Neuronal stem cell (in vitro differentiated cells): ENCODE measurements around the gene SYCP1.
A peak's percentile ranks its signal among the peaks of the same experiment; 100 is the strongest.

Source experiments
- DNase-seq: peaks from one replicate; pipeline ENCODE4 v3.0.0-alpha.2; 2013; ENCODE audit warnings: low spot score
- H2AFZ ChIP-seq: one replicate; pipeline ENCODE4 v1.6.1; 2013; ENCODE audit warnings: mild to moderate bottlenecking, low read length, inconsistent platforms
- H2AK5ac ChIP-seq: 2 replicates; pipeline ENCODE4 v1.6.1; 2013; ENCODE audit warnings: low read depth, mild to moderate bottlenecking, inconsistent platforms, low read length, moderate library complexity, mixed read lengths
- H2BK120ac ChIP-seq: 2 replicates; pipeline ENCODE4 v1.6.1; 2013; ENCODE audit warnings: low read depth, mild to moderate bottlenecking, inconsistent platforms, low read length, moderate library complexity, mixed read lengths
- H2BK12ac ChIP-seq: one replicate; pipeline ENCODE4 v1.6.1; 2013; ENCODE audit warnings: low read length, inconsistent platforms
- H2BK15ac ChIP-seq: 2 replicates; pipeline ENCODE4 v1.6.1; 2013; ENCODE audit warnings: mild to moderate bottlenecking, low read length, inconsistent platforms, mixed read lengths
- H2BK5ac ChIP-seq: one replicate; pipeline ENCODE4 v1.6.1; 2013; ENCODE audit warnings: inconsistent platforms, mild to moderate bottlenecking, low read length, moderate library complexity
- H3K14ac ChIP-seq: one replicate; pipeline ENCODE4 v1.6.1; 2013; ENCODE audit warnings: low read length, inconsistent platforms
- H3K18ac ChIP-seq: 2 replicates; pipeline ENCODE4 v1.6.1; 2013; ENCODE audit warnings: low read length, inconsistent platforms
- H3K23ac ChIP-seq: 2 replicates; pipeline ENCODE4 v1.6.1; 2013; ENCODE audit warnings: low read depth, mild to moderate bottlenecking, mixed read lengths, low read length, inconsistent platforms; ENCODE audit not compliant: poor library complexity
- H3K27ac ChIP-seq: replicated peaks from 3 replicates; pipeline ENCODE4 v1.5.1; 2013; ENCODE audit warnings: low read length, inconsistent platforms
- H3K27me3 ChIP-seq, 3 experiments: 2 replicates each; pipeline ENCODE4 v1.6.1; 2013; ENCODE audit warnings: low read length in 3 of 3, mild to moderate bottlenecking in 2 of 3, inconsistent platforms in 1 of 3, low read depth in 1 of 3, mixed read lengths in 1 of 3, moderate library complexity in 1 of 3; ENCODE audit not compliant: control insufficient read depth in 3 of 3, insufficient read depth in 3 of 3
- H3K36me3 ChIP-seq, 2 donors: replicated peaks in 1 of 2; 2 replicates each; pipeline ENCODE4 v1.6.1; 2013; ENCODE audit warnings: low read length in 2 of 2; ENCODE audit not compliant: control insufficient read depth in 2 of 2, insufficient read depth in 2 of 2
- H3K4ac ChIP-seq: 2 replicates; pipeline ENCODE4 v1.6.1; 2013; ENCODE audit warnings: inconsistent platforms, mild to moderate bottlenecking, low read length, moderate library complexity
- H3K4me1 ChIP-seq, 2 donors: 1 replicate in 1 of 2; 2 replicates in 1 of 2; pipeline ENCODE4 v1.6.1; 2013; ENCODE audit warnings: low read length in 2 of 2, low read depth in 1 of 2; ENCODE audit not compliant: control insufficient read depth in 2 of 2, insufficient read depth in 1 of 2
- H3K4me2 ChIP-seq: one replicate; pipeline ENCODE4 v1.6.1; 2013; ENCODE audit warnings: mild to moderate bottlenecking, low read length, inconsistent platforms; ENCODE audit not compliant: insufficient read depth, poor library complexity, severe bottlenecking
- H3K4me3 ChIP-seq, 2 donors: 2 replicates each; pipeline ENCODE4 v1.5.1; 2013; ENCODE audit warnings: low read length in 2 of 2, mild to moderate bottlenecking in 2 of 2, inconsistent platforms in 1 of 2, moderate library complexity in 1 of 2
- H3K79me1 ChIP-seq: one replicate; pipeline ENCODE4 v1.6.1; 2013; ENCODE audit warnings: low read depth, mild to moderate bottlenecking, inconsistent platforms, low read length, moderate library complexity
- H3K9ac ChIP-seq: one replicate; pipeline ENCODE4 v1.6.1; 2013; ENCODE audit warnings: mild to moderate bottlenecking, low read depth, low read length, inconsistent platforms; ENCODE audit not compliant: poor library complexity
- H3K9me3 ChIP-seq, 2 donors: replicated peaks in 1 of 2; 2 replicates each; pipeline versions ENCODE3 to v1.6.1; 2013; ENCODE audit warnings: low read length in 2 of 2, mild to moderate bottlenecking in 2 of 2, inconsistent platforms in 1 of 2, low read depth in 1 of 2, mixed read lengths in 1 of 2, moderate library complexity in 1 of 2; ENCODE audit not compliant: control insufficient read depth in 2 of 2, insufficient read depth in 1 of 2
- H4K8ac ChIP-seq: one replicate; pipeline ENCODE4 v1.6.1; 2013; ENCODE audit warnings: low read depth, mild to moderate bottlenecking, inconsistent platforms, low read length, moderate library complexity
- H4K91ac ChIP-seq: one replicate; pipeline ENCODE4 v1.6.1; 2013; ENCODE audit warnings: low read length, low read depth, mild to moderate bottlenecking, inconsistent platforms; ENCODE audit not compliant: poor library complexity
- WGBS, 2 donors: extraction: QIAGEN DNeasy Blood & Tissue Kit; methylation state at CpG; one replicate each; pipeline ENCODE4 v1.1.7; 2013; ENCODE audit warnings: missing lambda C conversion rate in 2 of 2, mixed read lengths in 1 of 2; ENCODE audit not compliant: insufficient read length in 2 of 2, insufficient replicate concordance in 1 of 2; ENCODE audit errors: extremely low coverage in 2 of 2; 5-methylcytosine and 5-hydroxymethylcytosine counted together

The SYCP1 gene

GRCh38 chr1:114832057-114832456 lies 22.6 kb upstream of the SYCP1 start:
- Histone ChIP-seq H3K79me1 (no peaks in the 10 kb centered on the region), H3K9me3 (no peaks in the 10 kb centered on the region), H3K4me2 (no peak overlapping the region), H2AK5ac (no peak overlapping the region), H3K18ac (no peak overlapping the region), H3K4me1 (no peaks in the 10 kb centered on the region), H4K8ac (no peak overlapping the region), H3K27me3 (peaks cover 0 to 2% (median 0%) of the 10 kb centered on the region in 3 experiments), H3K4ac (no peak overlapping the region), H2AFZ (peak overlapping the region; percentile 11), H3K23ac (no peak overlapping the region), H3K14ac (no peak overlapping the region), H4K91ac (no peak overlapping the region), H2BK12ac (no peak overlapping the region), H2BK120ac (no peak overlapping the region), H2BK15ac (no peak overlapping the region), H2BK5ac (no peak overlapping the region), H3K4me3 (no peak overlapping the region), H3K36me3 (no peaks in the 10 kb centered on the region), H3K9ac (no peak overlapping the region), H3K27ac (no peak overlapping the region)
- no peak for DNase-seq
- no CpG with 5 or more reads among the region's 4 CpGs for WGBS, 2 donors

GRCh38 chr1:114833421-114833820 lies 21.2 kb upstream of the SYCP1 start:
- Histone ChIP-seq H2BK5ac (no peak overlapping the region), H3K27ac (no peak overlapping the region), H3K4me1 (no peaks in the 10 kb centered on the region), H3K4ac (no peak overlapping the region), H2BK120ac (no peak overlapping the region), H3K18ac (no peak overlapping the region), H2AFZ (no peak overlapping the region), H3K4me2 (no peak overlapping the region), H3K36me3 (no peaks in the 10 kb centered on the region), H3K79me1 (no peaks in the 10 kb centered on the region), H2BK12ac (no peak overlapping the region), H4K91ac (no peak overlapping the region), H3K9me3 (no peaks in the 10 kb centered on the region), H3K23ac (no peak overlapping the region), H3K9ac (peak overlapping the region; percentile 27), H3K14ac (no peak overlapping the region), H4K8ac (no peak overlapping the region), H2BK15ac (no peak overlapping the region), H3K27me3 (peaks cover 0 to 9% (median 0%) of the 10 kb centered on the region in 3 experiments), H2AK5ac (no peak overlapping the region), H3K4me3 (no peak overlapping the region)
- no CpG with 5 or more reads among the region's 4 CpGs for WGBS, 2 donors
- DNase-seq, result no peak

- no peak overlapping the region for H2AFZ ChIP-seq
- H3K27me3 ChIP-seq, result peaks cover 0 to 7% (median 0%) of the 10 kb centered on the region in 3 experiments
- no peak overlapping the region for H3K4ac ChIP-seq
- H2AK5ac ChIP-seq, result no peak overlapping the region
- no peak overlapping the region for H4K8ac ChIP-seq
- no peaks in the 10 kb centered on the region for H3K9me3 ChIP-seq
- no peaks in the 10 kb centered on the region for H3K36me3 ChIP-seq
- no peak overlapping the region for H3K4me2 ChIP-seq
- H2BK5ac ChIP-seq, result no peak overlapping the region
- no peak overlapping the region for H3K14ac ChIP-seq
- no peak overlapping the region for H2BK15ac ChIP-seq
- H3K4me1 ChIP-seq, result no peaks in the 10 kb centered on the region
- H4K91ac ChIP-seq, result no peak overlapping the region
- no peak overlapping the region for H3K18ac ChIP-seq
- H2BK12ac ChIP-seq, result no peak overlapping the region
- no peak overlapping the region for H3K4me3 ChIP-seq
- H2BK120ac ChIP-seq, result no peak overlapping the region
- no peaks in the 10 kb centered on the region for H3K79me1 ChIP-seq
- H3K23ac ChIP-seq, result no peak overlapping the region
- H3K9ac ChIP-seq, result no peak overlapping the region
- H3K27ac ChIP-seq, result no peak overlapping the region
- WGBS, 2 donors, result no CpG with 5 or more reads among the region's 5 CpGs
- no peak for DNase-seq
These were observed 10.4 kb upstream of the SYCP1 start for GRCh38 chr1:114844270-114844669.

- Histone ChIP-seq H3K4me2 (no peak overlapping the region), H3K4me1 (no peaks in the 10 kb centered on the region), H3K9me3 (no peaks in the 10 kb centered on the region), H3K4me3 (no peak overlapping the region), H2BK15ac (no peak overlapping the region), H3K36me3 (no peaks in the 10 kb centered on the region), H3K9ac (no peak overlapping the region), H3K27ac (no peak overlapping the region), H3K27me3 (peaks cover 0 to 9% (median 0%) of the 10 kb centered on the region in 3 experiments), H3K79me1 (no peaks in the 10 kb centered on the region), H2BK5ac (no peak overlapping the region), H4K8ac (no peak overlapping the region), H2AK5ac (no peak overlapping the region), H3K23ac (no peak overlapping the region), H3K4ac (no peak overlapping the region), H2BK12ac (no peak overlapping the region), H3K14ac (no peak overlapping the region), H3K18ac (no peak overlapping the region), H2BK120ac (no peak overlapping the region), H2AFZ (no peak overlapping the region), H4K91ac (no peak overlapping the region)
- no peak for DNase-seq
- WGBS, 2 donors, result no CpG with 5 or more reads among the region's 15 CpGs
These were observed 1.1 kb upstream of the SYCP1 start for GRCh38 chr1:114853584-114853983.
